HG02884 (cell line): Measurements from ENCODE around the gene MEGF6.

Experiments used
- ATAC-seq: cut with Tn5 transposase; IDR thresholded peaks from one replicate; pipeline ENCODE4 v1.9.1; 2021; ENCODE audit warnings: mild to moderate bottlenecking, moderate library complexity; ENCODE audit not compliant: unreplicated experiment

The MEGF6 gene, protein sequence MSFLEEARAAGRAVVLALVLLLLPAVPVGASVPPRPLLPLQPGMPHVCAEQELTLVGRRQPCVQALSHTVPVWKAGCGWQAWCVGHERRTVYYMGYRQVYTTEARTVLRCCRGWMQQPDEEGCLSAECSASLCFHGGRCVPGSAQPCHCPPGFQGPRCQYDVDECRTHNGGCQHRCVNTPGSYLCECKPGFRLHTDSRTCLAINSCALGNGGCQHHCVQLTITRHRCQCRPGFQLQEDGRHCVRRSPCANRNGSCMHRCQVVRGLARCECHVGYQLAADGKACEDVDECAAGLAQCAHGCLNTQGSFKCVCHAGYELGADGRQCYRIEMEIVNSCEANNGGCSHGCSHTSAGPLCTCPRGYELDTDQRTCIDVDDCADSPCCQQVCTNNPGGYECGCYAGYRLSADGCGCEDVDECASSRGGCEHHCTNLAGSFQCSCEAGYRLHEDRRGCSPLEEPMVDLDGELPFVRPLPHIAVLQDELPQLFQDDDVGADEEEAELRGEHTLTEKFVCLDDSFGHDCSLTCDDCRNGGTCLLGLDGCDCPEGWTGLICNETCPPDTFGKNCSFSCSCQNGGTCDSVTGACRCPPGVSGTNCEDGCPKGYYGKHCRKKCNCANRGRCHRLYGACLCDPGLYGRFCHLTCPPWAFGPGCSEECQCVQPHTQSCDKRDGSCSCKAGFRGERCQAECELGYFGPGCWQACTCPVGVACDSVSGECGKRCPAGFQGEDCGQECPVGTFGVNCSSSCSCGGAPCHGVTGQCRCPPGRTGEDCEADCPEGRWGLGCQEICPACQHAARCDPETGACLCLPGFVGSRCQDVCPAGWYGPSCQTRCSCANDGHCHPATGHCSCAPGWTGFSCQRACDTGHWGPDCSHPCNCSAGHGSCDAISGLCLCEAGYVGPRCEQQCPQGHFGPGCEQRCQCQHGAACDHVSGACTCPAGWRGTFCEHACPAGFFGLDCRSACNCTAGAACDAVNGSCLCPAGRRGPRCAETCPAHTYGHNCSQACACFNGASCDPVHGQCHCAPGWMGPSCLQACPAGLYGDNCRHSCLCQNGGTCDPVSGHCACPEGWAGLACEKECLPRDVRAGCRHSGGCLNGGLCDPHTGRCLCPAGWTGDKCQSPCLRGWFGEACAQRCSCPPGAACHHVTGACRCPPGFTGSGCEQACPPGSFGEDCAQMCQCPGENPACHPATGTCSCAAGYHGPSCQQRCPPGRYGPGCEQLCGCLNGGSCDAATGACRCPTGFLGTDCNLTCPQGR (N-terminal part only)

DNA sequence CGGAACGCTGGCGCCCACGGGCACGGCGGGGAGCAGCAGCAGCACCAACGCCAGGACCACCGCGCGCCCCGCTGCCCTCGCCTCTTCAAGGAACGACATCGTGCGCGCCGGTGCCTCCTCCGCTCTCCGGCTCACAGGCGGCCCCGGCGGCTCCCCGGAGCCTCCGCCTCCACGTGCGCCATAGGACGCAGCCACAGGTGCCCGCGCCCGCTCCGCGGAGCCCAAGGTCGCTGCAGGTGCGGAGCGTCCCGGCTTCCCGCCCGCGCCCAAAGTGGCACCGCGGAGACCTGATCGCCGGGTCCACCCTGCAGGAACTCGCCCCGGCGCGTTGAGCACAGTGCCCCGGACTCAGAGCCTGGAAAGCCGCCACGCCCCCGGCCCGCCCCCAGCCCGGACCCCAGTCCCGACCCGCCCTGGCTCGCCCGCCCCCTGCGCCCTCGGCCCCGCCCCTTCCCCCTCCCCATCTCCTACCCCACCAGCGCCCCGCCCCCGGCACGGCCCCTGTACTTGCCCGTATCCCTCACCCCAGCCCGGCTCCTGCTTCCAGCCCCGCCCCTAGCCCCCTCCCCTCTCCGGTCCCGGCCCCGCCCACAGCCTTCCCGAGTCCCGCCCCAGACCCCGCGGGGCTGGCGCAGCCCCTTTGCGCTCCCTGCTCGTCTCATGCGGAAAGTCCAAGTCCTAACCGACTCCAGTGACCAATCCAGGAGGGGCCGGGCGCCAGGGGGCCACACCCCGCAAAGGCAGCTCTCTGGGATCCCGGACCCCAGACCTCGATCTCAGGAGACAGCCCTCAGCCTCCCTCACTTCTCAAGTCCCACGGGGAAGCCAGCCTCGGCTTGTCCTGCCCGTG, at the start of gene MEGF6:
MEGF6 (minus strand) TSS at position 339 of the 850 bp plus-strand sequence; CDS start at position 99, 240 bp downstream.
- no peak for ATAC-seq

DNA sequence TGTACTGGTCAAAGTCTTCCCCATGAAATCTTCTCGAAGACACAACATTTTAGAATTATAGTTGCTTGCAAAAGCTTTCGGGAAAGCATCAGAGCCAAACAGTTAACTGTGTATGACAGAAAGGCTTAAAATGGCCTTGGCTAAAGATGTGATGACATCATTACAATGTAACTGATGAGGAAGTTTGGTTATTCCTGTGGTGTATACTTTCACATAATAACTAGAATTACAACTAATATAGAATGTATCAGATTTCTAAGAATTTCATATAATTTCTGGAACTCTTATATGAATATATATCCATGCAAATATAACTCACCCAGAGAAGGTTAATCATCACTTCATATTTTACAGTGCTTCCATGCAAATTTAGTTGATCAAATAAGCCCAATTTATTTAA, 49.4 kb upstream of the MEGF6 start:
- ATAC-seq, result no peak

DNA sequence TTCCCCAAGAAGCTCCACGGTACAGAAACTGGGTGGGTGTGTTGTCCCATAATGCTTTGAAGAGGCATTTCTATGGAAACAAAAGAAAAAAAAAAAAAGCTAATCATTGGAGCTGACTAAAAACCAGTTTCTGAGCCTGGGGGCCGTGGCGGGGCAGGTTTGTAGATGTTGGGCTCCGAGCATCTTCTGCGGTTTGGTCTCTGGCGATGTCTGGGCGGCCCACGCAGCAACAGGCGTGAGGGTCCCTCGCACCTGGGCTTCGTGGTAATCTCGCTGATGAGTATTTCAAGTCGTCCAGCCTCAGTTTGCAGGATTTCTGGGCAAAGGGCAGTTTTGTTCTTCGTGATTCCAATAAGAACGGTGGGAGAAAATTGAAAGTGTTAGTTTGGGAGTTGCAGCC, 47.8 kb upstream of the MEGF6 start:
- ATAC-seq, result no peak

DNA sequence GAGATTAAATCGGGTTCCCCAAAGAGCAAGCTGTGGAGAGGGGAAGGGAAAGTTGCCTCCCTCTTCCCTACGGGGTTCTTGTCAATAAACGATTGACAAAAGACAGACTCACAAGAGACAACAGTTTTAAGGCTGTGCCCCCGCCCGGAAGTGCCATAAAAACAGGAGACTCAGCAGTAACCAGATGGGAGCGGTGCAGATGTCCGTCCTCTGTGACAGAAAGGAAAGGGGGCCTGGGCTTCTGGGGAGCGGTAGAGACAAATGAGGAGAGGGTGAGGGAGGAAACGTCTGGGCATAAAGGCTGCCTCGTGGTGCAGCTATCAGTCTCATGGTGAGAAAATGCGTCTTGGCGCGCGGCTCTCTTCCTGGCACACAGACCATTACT, 46.9 kb upstream of the MEGF6 start:
- ATAC-seq, result no peak

DNA sequence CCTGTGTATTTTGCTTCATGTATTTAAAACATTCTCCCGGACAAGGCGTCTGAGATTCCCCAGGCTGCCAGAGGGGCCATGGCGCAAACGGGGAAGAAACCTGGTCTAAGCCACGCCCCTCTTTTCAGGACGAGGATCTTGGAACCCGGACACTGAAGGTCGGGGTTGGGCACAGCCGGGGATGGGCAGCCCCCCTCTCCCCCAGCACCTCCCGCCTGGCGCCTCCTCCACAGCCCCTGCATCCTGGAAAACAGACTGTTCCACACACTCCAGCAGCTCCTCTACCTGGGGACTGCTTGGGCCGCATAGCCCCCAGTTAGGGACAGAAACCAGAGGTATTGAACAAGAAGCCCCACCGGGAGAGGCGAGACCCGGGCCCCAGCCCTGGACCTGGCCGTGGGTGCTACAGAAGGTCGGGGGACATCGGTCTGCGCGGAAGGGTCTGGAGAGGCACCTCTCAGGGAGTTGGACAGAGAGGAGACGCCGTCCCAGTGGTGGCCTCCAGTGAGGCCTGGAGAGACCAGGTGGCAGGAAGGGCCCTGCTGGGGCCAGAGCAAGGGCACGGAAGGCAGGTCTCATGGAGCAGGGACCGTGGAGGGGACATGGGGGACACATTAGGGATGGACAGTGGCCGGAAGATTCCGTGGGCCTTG, 46.4 kb upstream of the MEGF6 start:
- no peak for ATAC-seq

DNA sequence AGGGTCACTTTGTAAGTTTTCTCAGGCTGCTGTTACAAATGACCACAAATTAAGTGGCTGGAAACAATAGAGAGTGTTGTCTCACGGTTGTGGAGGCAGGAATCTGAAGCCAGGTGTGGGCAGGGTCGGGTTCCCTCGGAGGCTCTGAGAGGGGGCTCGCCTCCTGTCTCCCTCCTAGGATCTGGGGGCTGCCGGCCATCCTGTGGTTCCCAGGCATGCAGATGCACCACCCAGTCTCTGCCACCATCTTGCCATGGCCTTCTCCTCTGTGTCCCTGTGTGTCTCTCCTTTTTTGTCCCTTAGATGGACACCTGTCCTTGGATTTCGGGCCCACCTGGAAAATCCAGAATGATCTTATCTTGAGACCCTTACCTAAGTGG, 45.8 kb upstream of the MEGF6 start:
- peak; percentile 10 for ATAC-seq

DNA sequence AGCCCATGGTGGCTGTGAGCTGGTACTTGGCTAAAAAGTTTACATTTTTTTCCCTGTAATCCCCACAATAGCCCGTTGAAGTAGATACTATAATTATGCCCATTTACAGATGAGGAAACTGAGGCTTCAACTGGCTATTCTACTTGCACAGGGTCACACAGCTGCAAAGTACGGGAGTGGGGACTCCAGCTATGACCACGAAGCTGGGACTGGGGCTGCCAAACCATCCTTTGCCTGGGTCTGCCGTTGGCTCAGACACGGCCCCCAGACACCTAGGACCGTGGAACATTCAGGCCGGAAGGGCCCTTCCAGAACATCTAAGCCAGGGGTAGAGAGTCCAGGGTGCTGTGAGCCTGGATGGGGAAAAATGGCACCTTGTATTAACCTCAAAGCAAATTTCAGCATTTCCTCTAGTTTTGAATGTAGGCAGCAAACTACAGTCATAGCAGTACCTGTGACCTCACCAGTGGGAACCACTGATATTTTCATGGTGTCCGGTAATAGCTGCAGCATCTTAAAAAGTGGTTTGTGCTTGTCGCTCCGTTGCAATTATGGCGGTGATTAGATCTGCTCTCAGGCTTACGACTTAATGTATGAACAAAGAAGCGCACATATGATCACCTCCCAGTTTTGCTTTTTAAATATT, 45.3 kb upstream of the MEGF6 start:
- peak; percentile 53 for ATAC-seq

DNA sequence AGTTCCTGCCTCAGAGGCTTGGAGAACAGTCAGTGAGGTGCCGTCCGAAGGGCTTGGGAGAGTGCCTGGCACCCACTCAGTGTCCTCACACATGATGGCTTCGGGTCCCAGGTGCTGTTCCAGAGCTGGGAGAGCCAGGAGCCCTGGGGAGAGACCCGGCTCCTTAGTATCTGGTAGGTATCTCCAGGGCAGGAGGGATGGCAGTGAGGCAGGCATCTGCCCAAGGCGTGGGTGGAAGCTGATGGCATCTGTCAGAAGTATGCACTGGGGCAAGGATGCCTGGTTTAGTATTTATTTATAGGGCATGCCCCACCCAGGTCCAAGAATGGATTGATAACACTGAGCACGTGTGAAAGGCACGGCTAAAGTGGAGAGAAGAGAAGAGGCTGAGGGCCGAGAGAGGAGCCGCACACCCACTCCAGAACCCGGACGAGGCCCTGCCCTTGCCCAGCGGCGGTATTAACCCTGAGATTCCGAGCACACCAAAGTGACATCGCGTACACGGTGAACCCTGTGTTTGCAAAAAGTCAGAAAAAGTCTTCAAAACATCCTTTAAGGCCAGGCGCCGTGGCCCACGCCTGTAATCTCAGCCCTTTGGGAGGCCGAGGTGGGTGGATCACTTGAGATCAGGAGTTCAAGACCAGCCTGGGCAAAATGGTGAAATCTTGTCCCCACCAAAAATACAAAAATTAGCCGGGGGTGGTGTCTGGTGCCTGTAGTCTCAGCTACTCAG, 43.4 kb upstream of the MEGF6 start:
- no peak for ATAC-seq

DNA sequence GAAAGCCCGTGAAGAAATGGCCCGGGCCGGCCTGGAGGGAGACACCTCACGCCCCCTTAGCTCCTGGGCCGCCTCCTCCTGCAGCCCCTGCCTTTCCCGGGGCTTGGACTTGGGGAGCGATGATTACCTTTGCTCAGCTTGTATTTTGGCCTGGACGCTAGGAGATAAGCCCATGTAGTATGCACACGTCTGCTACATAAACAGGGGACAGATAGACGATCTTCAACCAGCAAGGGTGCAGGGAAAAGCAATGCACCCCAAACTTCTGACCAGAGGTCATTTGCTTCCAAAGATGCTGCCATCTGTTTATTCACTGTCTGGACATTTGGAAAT, 41.9 kb upstream of the MEGF6 start:
- no peak for ATAC-seq

DNA sequence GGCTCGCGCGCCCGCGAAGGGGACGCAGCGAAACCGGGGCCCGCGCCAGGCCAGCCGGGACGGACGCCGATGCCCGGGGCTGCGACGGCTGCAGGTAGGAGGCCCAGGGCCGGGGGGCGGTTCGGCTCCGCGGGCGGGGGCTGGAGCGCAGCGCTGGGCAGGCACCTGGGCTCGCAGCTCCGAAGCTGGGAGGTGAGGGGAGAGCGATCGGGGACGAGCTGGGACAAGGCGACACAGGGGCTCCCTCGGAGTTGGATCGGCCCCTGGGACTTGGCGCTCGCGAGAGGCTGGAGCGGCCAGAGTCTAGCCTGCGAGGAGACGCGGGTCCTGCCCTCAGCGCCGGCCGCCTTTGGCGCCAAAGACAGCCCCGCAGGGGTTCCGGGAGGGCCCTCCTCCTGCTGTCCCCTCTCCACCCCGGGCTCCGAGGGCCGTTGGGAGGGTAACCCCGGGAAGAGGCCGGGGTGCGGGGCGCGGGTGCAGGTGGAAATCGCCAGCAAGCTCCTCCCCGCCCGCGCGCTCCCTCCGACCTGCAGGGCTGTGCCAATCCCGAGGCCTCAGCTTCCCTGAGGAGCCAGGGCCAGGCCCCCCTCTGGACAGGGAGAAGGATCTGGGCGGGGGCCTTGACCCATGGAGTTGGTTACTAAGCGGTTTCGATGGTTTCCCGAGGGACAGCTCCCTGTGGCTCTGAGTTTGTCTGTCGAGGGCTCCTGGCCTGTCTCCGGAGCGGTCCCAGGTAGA, 41.4 kb upstream of the MEGF6 start:
- no peak for ATAC-seq

DNA sequence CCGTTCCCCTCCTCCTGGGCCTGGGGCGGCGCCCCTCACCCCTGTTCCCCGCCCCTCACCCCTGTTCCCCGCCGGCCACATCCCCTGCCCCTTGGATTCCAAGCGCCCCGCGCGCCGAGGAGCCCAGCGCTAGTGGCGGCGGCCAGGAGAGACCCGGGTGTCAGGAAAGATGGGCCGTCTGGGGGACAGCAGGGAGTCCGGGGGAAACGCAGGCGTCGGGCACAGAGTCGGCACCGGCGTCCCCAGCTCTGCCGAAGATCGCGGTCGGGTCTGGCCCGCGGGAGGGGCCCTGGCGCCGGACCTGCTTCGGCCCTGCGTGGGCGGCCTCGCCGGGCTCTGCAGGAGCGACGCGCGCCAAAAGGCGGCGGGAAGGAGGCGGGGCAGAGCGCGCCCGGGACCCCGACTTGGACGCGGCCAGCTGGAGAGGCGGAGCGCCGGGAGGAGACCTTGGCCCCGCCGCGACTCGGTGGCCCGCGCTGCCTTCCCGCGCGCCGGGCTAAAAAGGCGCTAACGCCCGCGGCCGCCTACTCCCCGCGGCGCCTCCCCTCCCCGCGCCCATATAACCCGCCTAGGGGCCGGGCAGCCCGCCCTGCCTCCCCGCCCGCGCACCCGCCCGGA, 40.7 kb upstream of the MEGF6 start, which contains the start of gene TP73:
TP73 (plus strand) TSS at position 587 of the 618 bp plus-strand sequence. CDS start 29,850 bp downstream, outside the sequence.
- ATAC-seq, result no peak

DNA sequence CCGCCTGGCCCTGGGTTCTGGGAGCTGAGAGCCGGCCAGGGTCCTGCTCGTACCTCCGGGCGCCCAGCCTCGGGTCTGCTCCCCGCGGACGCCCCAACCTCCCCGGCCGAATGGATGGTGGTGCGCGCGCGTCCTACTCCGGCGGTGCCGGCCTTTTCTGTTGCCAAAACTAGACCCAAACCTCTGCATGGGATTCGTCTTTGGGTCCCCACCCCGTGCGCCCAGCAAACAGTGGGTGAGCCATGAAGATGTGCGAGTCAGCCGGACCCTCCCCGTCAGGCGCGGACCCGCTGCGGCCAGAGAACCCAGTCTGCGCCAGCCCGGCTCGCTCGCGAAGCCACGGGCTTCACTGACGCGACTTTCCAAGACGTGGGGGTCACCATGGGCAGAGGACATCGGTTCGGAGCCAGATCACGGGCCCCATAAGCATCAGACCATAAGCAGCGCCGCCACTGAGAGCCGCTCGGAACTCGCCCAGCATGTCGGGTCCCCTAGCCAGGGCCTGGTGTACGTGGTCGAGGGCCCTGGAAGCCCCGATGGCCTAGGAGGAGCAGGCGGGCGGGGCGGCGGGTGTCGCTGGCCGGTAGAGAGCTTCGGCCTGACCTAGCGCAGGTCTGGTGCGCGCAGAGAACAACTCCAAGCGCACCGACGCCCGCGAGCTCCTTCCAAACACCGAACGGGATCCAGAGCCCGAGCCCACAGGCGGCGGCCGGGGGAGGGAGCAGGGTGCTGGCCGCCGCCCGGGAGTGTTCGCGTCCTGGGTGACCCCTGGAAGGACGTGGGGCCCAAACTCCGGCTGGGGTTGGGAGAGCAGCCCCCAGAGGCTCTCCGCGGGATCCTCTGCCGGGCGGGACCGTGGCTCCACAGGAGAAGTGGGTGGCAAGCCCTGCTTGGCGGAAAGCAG, 40.0 kb upstream of the MEGF6 start:
- ATAC-seq, result no peak

DNA sequence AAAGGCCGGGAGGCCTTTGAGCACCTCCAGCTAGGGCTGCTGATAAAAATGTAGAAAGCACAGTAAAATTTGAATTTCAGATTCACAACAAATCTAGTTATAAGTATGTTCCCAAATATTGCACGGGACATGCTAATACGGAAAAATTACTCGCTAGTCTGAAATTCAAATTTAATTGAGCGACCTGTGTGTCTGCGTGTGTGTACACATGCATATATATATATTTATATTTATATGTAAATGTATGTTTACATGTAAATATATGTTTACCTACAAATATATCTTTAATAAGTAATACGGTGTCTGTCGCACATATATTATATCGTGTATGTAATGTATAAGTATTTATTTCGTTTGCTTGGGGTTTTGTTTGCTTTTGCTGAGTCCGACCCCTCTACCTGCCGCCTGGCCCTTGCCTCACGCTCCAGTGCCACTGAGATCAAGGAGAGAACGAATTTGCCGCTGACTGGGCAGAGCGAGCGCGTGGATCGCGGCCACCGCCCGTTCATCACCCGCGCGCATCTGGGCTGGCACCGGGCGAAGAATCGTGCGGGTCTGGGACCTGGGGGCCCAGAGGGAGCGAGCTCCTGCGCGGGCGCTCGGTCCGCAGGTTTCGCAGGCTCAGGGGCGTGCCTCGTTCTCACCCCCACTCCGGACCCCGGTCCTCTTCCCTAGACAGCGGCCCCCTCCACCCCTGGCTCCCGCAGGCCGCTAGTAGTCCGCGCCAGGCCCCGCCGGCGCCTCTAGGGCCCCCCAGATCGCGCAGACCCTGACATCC, 39.1 kb upstream of the MEGF6 start:
- no peak for ATAC-seq

DNA sequence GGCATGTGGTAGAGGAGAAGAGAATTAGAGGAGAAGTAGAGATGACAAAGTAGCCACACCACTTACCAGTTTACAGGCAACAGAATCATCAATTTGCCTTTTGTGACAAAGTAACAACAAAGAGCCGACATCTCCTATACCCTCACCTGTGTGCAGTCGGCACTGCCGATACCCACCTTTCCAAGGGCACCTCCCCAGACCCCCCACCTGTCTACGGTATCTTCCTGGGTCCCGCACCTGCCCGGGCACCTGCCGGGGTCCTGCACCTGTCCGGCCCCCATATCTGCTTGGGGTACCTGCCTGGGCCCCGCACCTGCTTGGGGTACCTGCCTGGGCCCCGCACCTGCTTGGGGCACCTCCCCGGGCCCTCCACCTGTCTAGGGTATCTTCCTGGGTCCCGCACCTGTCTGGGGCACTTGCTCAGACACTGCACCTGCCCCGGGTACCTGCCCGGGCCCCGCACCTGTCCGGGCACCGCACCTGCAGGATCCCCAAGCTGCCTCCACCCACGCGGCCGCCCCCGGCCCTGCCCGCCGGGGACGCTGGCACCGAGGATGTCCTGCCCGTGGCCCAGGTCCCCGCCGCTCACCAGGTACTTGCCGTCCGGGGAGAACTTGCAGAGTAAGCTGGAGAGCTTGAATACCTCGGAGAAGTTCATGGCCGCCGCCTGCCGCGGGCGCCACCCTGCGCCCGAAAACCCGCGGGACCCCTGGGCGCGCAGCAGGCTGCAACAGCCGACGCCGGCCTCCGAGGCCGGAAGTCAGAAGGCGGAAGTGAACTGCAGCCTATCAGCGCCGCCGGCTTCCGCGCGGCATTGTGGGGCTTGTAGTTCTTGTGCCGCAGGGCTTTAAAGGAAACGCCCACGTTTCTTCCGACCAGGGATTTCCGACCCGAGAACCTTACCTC, 38.3 kb upstream of the MEGF6 start, which contains the start of gene WRAP73:
WRAP73 (minus strand) TSS at position 762 of the 906 bp plus-strand sequence; CDS start at position 658, 104 bp downstream.
- ATAC-seq, result peak; percentile 73

DNA sequence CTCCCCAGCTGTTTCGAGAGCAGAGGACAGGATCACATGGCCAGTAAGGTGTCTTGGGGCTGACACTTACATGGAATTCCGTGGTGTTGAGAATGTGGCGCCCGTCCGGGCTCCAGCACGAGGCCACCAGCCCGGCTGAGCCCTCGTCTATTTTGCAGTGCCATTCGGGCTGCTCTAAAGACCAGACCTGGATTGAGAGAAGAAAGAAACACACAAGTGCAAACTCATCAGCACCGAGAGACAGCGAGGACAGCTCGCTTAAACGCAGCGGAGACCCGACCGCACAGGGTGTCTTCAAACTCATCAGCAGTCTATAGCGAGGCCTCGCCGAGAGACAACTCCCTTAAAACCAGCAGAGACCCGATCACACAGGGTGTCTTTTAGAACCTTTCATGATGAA, 35.3 kb upstream of the MEGF6 start:
- ATAC-seq, result no peak
